Neural progenitor cell (in vitro differentiated cells): Measurements from ENCODE around the gene EXOC6B. TPM values are rescaled to one million over a fixed set of nuclear protein-coding genes. Genes with fewer than 3 reads are reported as not detected.

Experiments
- DNase-seq: peaks from one replicate; pipeline ENCODE4 v3.0.0-alpha.2; 2016; ENCODE audit warnings: low spot score
- H2AFZ ChIP-seq: fragments of 200-600 bp; sonication (generic); replicated peaks from 2 replicates; pipeline ENCODE4 v1.6.1; 2016; ENCODE audit warnings: antibody characterized with exemption
- H3F3A ChIP-seq: fragments of 200-600 bp; sonication (generic); 2 replicates; pipeline ENCODE4 v1.6.1; 2016; ENCODE audit warnings: antibody characterized with exemption, low read depth
- H3K27ac ChIP-seq: fragments of 200-600 bp; sonication (generic); 2 replicates; pipeline ENCODE4 v1.5.1; 2016; ENCODE audit warnings: mild to moderate bottlenecking
- H3K27me3 ChIP-seq: fragments of 200-600 bp; sonication (generic); 2 replicates; pipeline ENCODE4 v1.6.1; 2016; ENCODE audit warnings: mild to moderate bottlenecking, moderate library complexity
- H3K36me3 ChIP-seq: fragments of 200-600 bp; sonication (generic); 2 replicates; pipeline ENCODE4 v1.5.1; 2016
- H3K4me1 ChIP-seq: fragments of 200-600 bp; sonication (generic); 2 replicates; pipeline ENCODE4 v1.6.1; 2016; ENCODE audit warnings: mixed run types
- H3K4me2 ChIP-seq: fragments of 200-600 bp; sonication (generic); 2 replicates; pipeline ENCODE4 v1.6.1; 2016
- H3K4me3 ChIP-seq: fragments of 200-600 bp; sonication (generic); 2 replicates; pipeline ENCODE4 v1.5.1; 2016
- H3K79me2 ChIP-seq: fragments of 200-600 bp; sonication (generic); 2 replicates; pipeline ENCODE4 v1.6.1; 2016; ENCODE audit warnings: low read depth
- H3K9ac ChIP-seq: fragments of 200-600 bp; sonication (generic); 2 replicates; pipeline ENCODE4 v1.6.1; 2016
- H3K9me3 ChIP-seq: fragments of 200-600 bp; sonication (generic); 2 replicates; pipeline ENCODE4 v1.5.1; 2016; ENCODE audit warnings: low read depth
- H4K20me1 ChIP-seq: fragments of 200-600 bp; sonication (generic); 2 replicates; pipeline ENCODE4 v1.6.1; 2016; ENCODE audit warnings: low read depth
- H3K27ac Mint-ChIP-seq: 3 replicates; pipeline ENCODE4 v1.8.0; 2021; ENCODE audit warnings: mixed read lengths
- H3K27me3 Mint-ChIP-seq: 2 replicates; pipeline ENCODE4 v1.8.0; 2022; ENCODE audit warnings: low read depth, mild to moderate bottlenecking, inconsistent platforms, moderate library complexity, mixed read lengths; ENCODE audit not compliant: insufficient read depth
- H3K36me3 Mint-ChIP-seq: 3 replicates; pipeline ENCODE4 v1.8.0; 2021; ENCODE audit warnings: mixed read lengths
- H3K4me1 Mint-ChIP-seq: 3 replicates; pipeline ENCODE4 v1.8.0; 2021; ENCODE audit warnings: mixed read lengths
- H3K4me3 Mint-ChIP-seq: 3 replicates; pipeline ENCODE4 v1.8.0; 2021; ENCODE audit warnings: mild to moderate bottlenecking, moderate library complexity, mixed read lengths
- H3K9me3 Mint-ChIP-seq: 3 replicates; pipeline ENCODE4 v1.8.0; 2020; ENCODE audit warnings: mixed read lengths
- EZH2 ChIP-seq: fragments of 200-600 bp; sonication (generic); IDR thresholded peaks from 2 replicates; pipeline ENCODE4 v1.6.1; 2017; ENCODE audit warnings: antibody characterized with exemption, mild to moderate bottlenecking, moderate library complexity
- EZH2phosphoT487 ChIP-seq: fragments of 200-600 bp; sonication (generic); IDR thresholded peaks from 2 replicates; pipeline ENCODE4 v1.6.1; 2017; ENCODE audit warnings: antibody characterized with exemption
- total RNA-seq: library from RNA; depleted of rRNA; stranded (reverse); fragments of >200 nt; gene quantifications from 2 replicates; pipeline ENCODE4 v1.2.3, GENCODE V29; 2015; ENCODE audit warnings: low replicate concordance
- TF ChIP-seq, protein P1 (sequence below): fragments of 200-600 bp; sonication (generic); IDR thresholded peaks from 2 replicates; pipeline ENCODE4 v1.5.1; 2017; ENCODE audit warnings: antibody characterized with exemption, mild to moderate bottlenecking

The EXOC6B gene
- total RNA-seq, 1 donor from 2014 or later = 41.2 TPM

- Mint-ChIP-seq H3K4me1 (no peaks in the 10 kb centered on the region), H3K4me3 (no peak overlapping the region), H3K36me3 (peaks cover 3% of the 10 kb centered on the region), H3K27ac (no peak overlapping the region), H3K9me3 (no peaks in the 10 kb centered on the region), H3K27me3 (no peaks in the 10 kb centered on the region)
- TF ChIP-seq EZH2 = no peak
- TF ChIP-seq, protein P1, sequence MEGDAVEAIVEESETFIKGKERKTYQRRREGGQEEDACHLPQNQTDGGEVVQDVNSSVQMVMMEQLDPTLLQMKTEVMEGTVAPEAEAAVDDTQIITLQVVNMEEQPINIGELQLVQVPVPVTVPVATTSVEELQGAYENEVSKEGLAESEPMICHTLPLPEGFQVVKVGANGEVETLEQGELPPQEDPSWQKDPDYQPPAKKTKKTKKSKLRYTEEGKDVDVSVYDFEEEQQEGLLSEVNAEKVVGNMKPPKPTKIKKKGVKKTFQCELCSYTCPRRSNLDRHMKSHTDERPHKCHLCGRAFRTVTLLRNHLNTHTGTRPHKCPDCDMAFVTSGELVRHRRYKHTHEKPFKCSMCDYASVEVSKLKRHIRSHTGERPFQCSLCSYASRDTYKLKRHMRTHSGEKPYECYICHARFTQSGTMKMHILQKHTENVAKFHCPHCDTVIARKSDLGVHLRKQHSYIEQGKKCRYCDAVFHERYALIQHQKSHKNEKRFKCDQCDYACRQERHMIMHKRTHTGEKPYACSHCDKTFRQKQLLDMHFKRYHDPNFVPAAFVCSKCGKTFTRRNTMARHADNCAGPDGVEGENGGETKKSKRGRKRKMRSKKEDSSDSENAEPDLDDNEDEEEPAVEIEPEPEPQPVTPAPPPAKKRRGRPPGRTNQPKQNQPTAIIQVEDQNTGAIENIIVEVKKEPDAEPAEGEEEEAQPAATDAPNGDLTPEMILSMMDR = no peak
- no peak for TF ChIP-seq EZH2phosphoT487
- Histone ChIP-seq H3K4me1 (no peaks in the 10 kb centered on the region), H4K20me1 (peaks cover 13% of the 10 kb centered on the region), H2AFZ (no peak overlapping the region), H3K36me3 (peaks cover 2% of the 10 kb centered on the region), H3K4me2 (no peak overlapping the region), H3K4me3 (no peak overlapping the region), H3K27me3 (no peaks in the 10 kb centered on the region), H3K9ac (no peak overlapping the region), H3F3A (peaks cover 4% of the 10 kb centered on the region), H3K27ac (no peak overlapping the region), H3K9me3 (no peaks in the 10 kb centered on the region), H3K79me2 (peaks cover 6% of the 10 kb centered on the region)
- DNase-seq = no peak
Observed at GRCh38 chr2:72744049-72744448, 81.8 kb downstream of the EXOC6B start.

DNA sequence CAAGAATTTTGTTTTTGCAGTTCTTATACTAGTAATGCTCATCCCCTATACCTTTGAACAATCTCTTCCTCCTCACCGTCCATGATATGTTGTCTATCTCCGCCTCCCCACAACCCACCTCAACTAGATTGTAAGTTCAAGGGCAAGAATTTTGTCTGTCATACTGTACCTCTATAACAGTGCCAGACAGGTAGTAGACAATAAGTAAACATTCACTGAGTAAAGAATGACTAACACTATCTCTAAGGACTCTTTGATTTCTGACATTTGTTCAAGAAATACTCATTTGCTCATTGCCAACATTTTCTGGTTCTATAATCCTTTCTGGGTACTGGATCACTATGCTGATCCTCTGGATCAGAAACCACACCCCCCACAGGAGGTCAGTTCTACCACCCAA is 82.4 kb downstream of the EXOC6B start:
- TF ChIP-seq EZH2 (no peak), EZH2phosphoT487 (no peak)
- TF ChIP-seq, protein P1 = no peak
- Histone ChIP-seq H3F3A (peaks cover 4% of the 10 kb centered on the region), H3K9me3 (no peaks in the 10 kb centered on the region), H3K27me3 (no peaks in the 10 kb centered on the region), H2AFZ (no peak overlapping the region), H3K4me1 (no peaks in the 10 kb centered on the region), H3K79me2 (peaks cover 6% of the 10 kb centered on the region), H3K4me3 (no peak overlapping the region), H3K27ac (no peak overlapping the region), H4K20me1 (peaks cover 9% of the 10 kb centered on the region), H3K4me2 (no peak overlapping the region), H3K36me3 (peaks cover 5% of the 10 kb centered on the region), H3K9ac (no peak overlapping the region)
- Mint-ChIP-seq H3K4me1 (no peaks in the 10 kb centered on the region), H3K27ac (no peak overlapping the region), H3K9me3 (no peaks in the 10 kb centered on the region), H3K36me3 (peaks cover 3% of the 10 kb centered on the region), H3K27me3 (no peaks in the 10 kb centered on the region), H3K4me3 (no peak overlapping the region)
- DNase-seq = no peak

- Histone ChIP-seq H3K27ac (no peak overlapping the region), H3K79me2 (no peaks in the 10 kb centered on the region), H3K27me3 (no peaks in the 10 kb centered on the region), H2AFZ (no peak overlapping the region), H3K4me2 (no peak overlapping the region), H3K36me3 (peaks cover 5% of the 10 kb centered on the region), H3K4me1 (no peaks in the 10 kb centered on the region), H3K9me3 (no peaks in the 10 kb centered on the region), H3F3A (no peaks in the 10 kb centered on the region), H3K4me3 (no peak overlapping the region), H4K20me1 (no peaks in the 10 kb centered on the region), H3K9ac (no peak overlapping the region)
- Mint-ChIP-seq H3K4me1 (no peaks in the 10 kb centered on the region), H3K9me3 (no peaks in the 10 kb centered on the region), H3K27me3 (peaks cover 2% of the 10 kb centered on the region), H3K36me3 (peaks cover 3% of the 10 kb centered on the region), H3K4me3 (no peak overlapping the region), H3K27ac (no peak overlapping the region)
- TF ChIP-seq, protein P1 = no peak
- TF ChIP-seq EZH2 (no peak), EZH2phosphoT487 (no peak)
- DNase-seq = no peak
Observed at GRCh38 chr2:72738096-72738495, 87.7 kb downstream of the EXOC6B start.
